BJ (cell line): ENCODE results near the gene ABCF1. TPM values are rescaled to one million over a fixed set of nuclear protein-coding genes. Genes with fewer than 3 reads are reported as not detected.
"Not testable (repeated sequence)": the region's sequence is repeated elsewhere in the genome, so short reads cannot be mapped to it uniquely, and the experiment has no call there.

ENCODE experiments used
- CTCF ChIA-PET: fragments of 350-600 bp; formaldehyde crosslinking; extraction: SDS; loops from one replicate; lab custom pipeline; 2021; ENCODE audit warnings: antibody characterized with exemption, inconsistent platforms; lab: Yijun Ruan, JAX
- POLR2A ChIA-PET: fragments of 300-600 bp; sonication (Branson Sonifier 250); formaldehyde crosslinking; extraction: SDS; loops from one replicate; lab custom pipeline; 2021; ENCODE audit warnings: antibody characterized with exemption; lab: Charles Lee
- DNase-seq: peaks from one replicate; pipeline ENCODE4 v3.0.0-alpha.2; 2011; ENCODE audit warnings: low read depth
- H3K27me3 ChIP-seq: 2 replicates; pipeline ENCODE4 v1.6.0; 2011; ENCODE audit warnings: low read length; ENCODE audit not compliant: control insufficient read depth, insufficient read depth
- H3K36me3 ChIP-seq: 2 replicates; pipeline ENCODE4 v1.5.1; 2011; ENCODE audit warnings: low read length; ENCODE audit not compliant: control insufficient read depth, insufficient read depth
- H3K4me3 ChIP-seq: 2 replicates; pipeline ENCODE4 v1.5.1; 2011; ENCODE audit warnings: low read depth, mild to moderate bottlenecking, control low read depth, low read length
- CTCF ChIP-seq: IDR thresholded peaks from 2 replicates; pipeline ENCODE4 v1.5.1; 2011; ENCODE audit warnings: low read depth, mild to moderate bottlenecking, control low read depth, inconsistent platforms, low read length, moderate library complexity; ENCODE audit not compliant: insufficient read depth
- polyA minus RNA-seq: library from RNA; depleted of rRNA, polyadenylated mRNA; stranded (reverse); fragments of >200 nt; gene quantifications from 2 replicates; pipeline ENCODE4 v1.2.3, GENCODE V29; 2011; rRNA and poly(A)+ RNA removed
- polyA plus RNA-seq: library from polyadenylated mRNA; depleted of rRNA; stranded (reverse); fragments of >200 nt; gene quantifications from 2 replicates; pipeline ENCODE4 v1.2.3, GENCODE V29; 2011; rRNA removed

The ABCF1 gene
- polyA plus RNA-seq (30.0 and 37.9 TPM in 2 replicates), polyA minus RNA-seq (48.5 and 54.9 TPM in 2 replicates)

GRCh38 chr6:30571075-30571761 lies at the start of gene ABCF1:
Gene ABCF1 (plus strand): TSS chr6:30571442. CDS start chr6:30571488, 46 bp downstream.
- DNase-seq = peak; percentile 83
- ChIA-PET CTCF (interaction anchor here (0.6 to 1.8 kb wide), 7 partner anchors 12 to 39 kb away, joined by 3 to 6 read pairs (median 4); partner anchors contain the start of gene GNL1), POLR2A (interaction anchor here (0.5 to 1.0 kb wide), 4 partner anchors 14 to 55 kb away, joined by 3 to 13 read pairs (median 6); partner anchors contain the start of gene PRR3)
- Histone ChIP-seq H3K36me3 (no peaks in the 10 kb centered on the region), H3K27me3 (no peaks in the 10 kb centered on the region), H3K4me3 (peak within 1 kb of the TSS; percentile 85)
- TF ChIP-seq CTCF = no peak

GRCh38 chr6:30521952-30522351 lies 49.3 kb upstream of the ABCF1 start:
- H3K4me3 ChIP-seq, H3K36me3 ChIP-seq, POLR2A ChIA-PET, DNase-seq, H3K27me3 ChIP-seq: not testable (repeated sequence)
- CTCF ChIA-PET = interaction anchor here (0.6 to 2.1 kb wide), 5 partner anchors 10 to 68 kb away, joined by 3 to 8 read pairs (median 7); no protein-coding TSS in a partner anchor

- H3K36me3 ChIP-seq, H3K4me3 ChIP-seq, POLR2A ChIA-PET, H3K27me3 ChIP-seq, DNase-seq: not testable (repeated sequence)
- CTCF ChIA-PET = interaction anchor here (0.9 to 7.3 kb wide), 2 partner anchors 36 to 42 kb away, joined by 3 to 146 read pairs; no protein-coding TSS in a partner anchor
Measured at GRCh38 chr6:30526444-30526843, 44.8 kb upstream of the ABCF1 start.

- POLR2A ChIA-PET, H3K27me3 ChIP-seq, DNase-seq, H3K4me3 ChIP-seq, H3K36me3 ChIP-seq: not testable (repeated sequence)
- CTCF ChIA-PET = interaction anchor here (1.1 to 7.3 kb wide), 7 partner anchors 11 to 58 kb away, joined by 4 to 146 read pairs (median 4); no protein-coding TSS in a partner anchor
Measured at GRCh38 chr6:30529349-30529875, 41.8 kb upstream of the ABCF1 start.

- no peaks in the 10 kb centered on the region for H3K27me3 ChIP-seq
- no peak for DNase-seq
- ChIA-PET POLR2A (no interaction called here), CTCF (interaction anchor here (0.9 to 7.3 kb wide), 8 partner anchors 10 to 76 kb away, joined by 3 to 146 read pairs (median 4); no protein-coding TSS in a partner anchor)
- H3K4me3 ChIP-seq = no peak overlapping the region
- TF ChIP-seq CTCF = no peak
- no peaks in the 10 kb centered on the region for H3K36me3 ChIP-seq
Measured at GRCh38 chr6:30530014-30530413, 41.2 kb upstream of the ABCF1 start.

GRCh38 chr6:30533460-30534294 lies 37.6 kb upstream of the ABCF1 start:
- no peak for TF ChIP-seq CTCF
- no peaks in the 10 kb centered on the region for H3K27me3 ChIP-seq
- CTCF ChIA-PET = interaction anchor here (1.3 to 7.3 kb wide), 8 partner anchors 8 to 49 kb away, joined by 5 to 146 read pairs (median 10); no protein-coding TSS in a partner anchor
- POLR2A ChIA-PET = no interaction called here
- no peak for DNase-seq
- no peak overlapping the region for H3K4me3 ChIP-seq
- H3K36me3 ChIP-seq = no peaks in the 10 kb centered on the region
